K562 (cell line): Measurements from ENCODE around the gene CHRNB1. TPM values are rescaled to one million over a fixed set of nuclear protein-coding genes. Genes with fewer than 3 reads are reported as not detected.
A peak's percentile ranks its signal among the peaks of the same experiment; 100 is the strongest.

Experiments
- ARID1B ChIP-seq: fragments of 450-650 bp; IDR thresholded peaks from 2 replicates; pipeline ENCODE4 v1.6.1; 2016; ENCODE audit warnings: antibody characterized with exemption, mild to moderate bottlenecking, inconsistent platforms
- CC2D1A ChIP-seq: fragments of 450-650 bp; IDR thresholded peaks from 2 replicates; pipeline ENCODE4 v1.6.1; 2017; ENCODE audit warnings: mild to moderate bottlenecking
- CREM ChIP-seq: IDR thresholded peaks from 2 replicates; pipeline ENCODE4 v1.6.1; 2014; ENCODE audit warnings: antibody characterized with exemption, low read depth
- EP300 ChIP-seq: IDR thresholded peaks from 2 replicates; pipeline ENCODE4 v1.6.1; 2012; ENCODE audit warnings: low read length, improper control_type of control experiment
- ERF ChIP-seq: fragments of 450-650 bp; formaldehyde crosslinking; IDR thresholded peaks from 2 replicates; pipeline ENCODE4 v1.4.0; 2020; ENCODE audit warnings: mild to moderate bottlenecking, mixed read lengths
- NCOA2 ChIP-seq, 2 experiments: fragments of 450-650 bp; IDR thresholded peaks; 2 replicates each; pipeline ENCODE4 v1.6.1; 2018; ENCODE audit warnings: mild to moderate bottlenecking in 2 of 2, moderate library complexity in 1 of 2; ENCODE audit not compliant: partially characterized antibody in 2 of 2
- NUFIP1 ChIP-seq: fragments of 450-650 bp; IDR thresholded peaks from 2 replicates; pipeline ENCODE4 v1.6.1; 2018; ENCODE audit not compliant: partially characterized antibody
- POLR2B ChIP-seq: fragments of 450-650 bp; IDR thresholded peaks from 2 replicates; pipeline ENCODE4 v1.6.1; 2018; ENCODE audit warnings: low read depth; ENCODE audit not compliant: partially characterized antibody
- POLR2G ChIP-seq: fragments of 200-400 bp; formaldehyde crosslinking; IDR thresholded peaks from 2 replicates; pipeline ENCODE4 v1.6.1; 2017; ENCODE audit warnings: low read depth, mild to moderate bottlenecking, antibody characterized with exemption, low read length, moderate library complexity
- PRPF4 ChIP-seq: fragments of 200-400 bp; formaldehyde crosslinking; IDR thresholded peaks from one replicate; pipeline ENCODE4 v1.6.1; 2017; ENCODE audit warnings: low read length, low read depth, mild to moderate bottlenecking; ENCODE audit not compliant: insufficient read depth, poor library complexity, severe bottlenecking
- RBM22 ChIP-seq: fragments of 200-400 bp; formaldehyde crosslinking; IDR thresholded peaks from 2 replicates; pipeline ENCODE4 v1.6.1; 2018; ENCODE audit warnings: low read length, low read depth; ENCODE audit not compliant: poor library complexity, severe bottlenecking
- SP1 ChIP-seq: sonication (generic); formaldehyde crosslinking; IDR thresholded peaks from 2 replicates; pipeline ENCODE4 v1.8.1; 2022; ENCODE audit warnings: mild to moderate bottlenecking, missing genetic modification reagents
- SP2 ChIP-seq: IDR thresholded peaks from 2 replicates; pipeline ENCODE4 v1.6.1; 2011; ENCODE audit warnings: mild to moderate bottlenecking, low read depth, low read length, moderate library complexity; ENCODE audit not compliant: poor library complexity, severe bottlenecking; ENCODE audit errors: extremely low read depth
- SRSF1 ChIP-seq: fragments of 200-400 bp; formaldehyde crosslinking; IDR thresholded peaks from 2 replicates; pipeline ENCODE4 v1.6.1; 2017; ENCODE audit warnings: mild to moderate bottlenecking, low read depth, low read length, moderate library complexity
- TAF9B ChIP-seq: fragments of 450-650 bp; IDR thresholded peaks from 2 replicates; pipeline ENCODE4 v1.6.1; 2018; ENCODE audit warnings: mild to moderate bottlenecking; ENCODE audit not compliant: partially characterized antibody
- TFAM ChIP-seq: fragments of 250-450 bp; sonication (Bioruptor Pico); conservative IDR thresholded peaks from 2 replicates; pipeline ENCODE4 v1.5.0; 2021; ENCODE audit warnings: mild to moderate bottlenecking, moderate library complexity
- USF2 ChIP-seq: sonication (generic); formaldehyde crosslinking; IDR thresholded peaks from 2 replicates; pipeline ENCODE4 v1.5.0; 2020; ENCODE audit warnings: missing genetic modification reagents
- ZBTB26 ChIP-seq: fragments of 450-650 bp; formaldehyde crosslinking; IDR thresholded peaks from 2 replicates; pipeline ENCODE4 v1.4.0; 2022; ENCODE audit warnings: missing genetic modification characterization
- ZEB2 ChIP-seq: fragments of 450-650 bp; IDR thresholded peaks from 2 replicates; pipeline ENCODE4 v1.6.1; 2016
- ZFP36 ChIP-seq: fragments of 150-350 bp; IDR thresholded peaks from 2 replicates; pipeline ENCODE4 v1.6.1; 2018; ENCODE audit warnings: low read length, low read depth; ENCODE audit not compliant: partially characterized antibody
- ZNF140 ChIP-seq: fragments of 250-450 bp; sonication (Bioruptor Pico); IDR thresholded peaks from 2 replicates; pipeline ENCODE4 v1.8.0; 2021; ENCODE audit warnings: moderate library complexity, mild to moderate bottlenecking, inconsistent platforms
- ZNF175 ChIP-seq: fragments of 200-800 bp; sonication (Bioruptor generic); IDR thresholded peaks from 2 replicates; pipeline ENCODE4 v1.6.1; 2016; ENCODE audit warnings: low read depth, mild to moderate bottlenecking, missing genetic modification characterization, missing compliant biosample characterization
- ZNF239 ChIP-seq: fragments of 250-450 bp; sonication (Bioruptor Pico); IDR thresholded peaks from 2 replicates; pipeline ENCODE4 v1.4.0; 2020; ENCODE audit warnings: mild to moderate bottlenecking
- ZNF655 ChIP-seq: fragments of 250-450 bp; sonication (Bioruptor Pico); IDR thresholded peaks from 2 replicates; pipeline ENCODE4 v1.5.0; 2021
- ZNF668 ChIP-seq: fragments of 250-450 bp; sonication (Bioruptor Pico); IDR thresholded peaks from 2 replicates; pipeline ENCODE4 v1.8.0; 2022; ENCODE audit warnings: mild to moderate bottlenecking, inconsistent platforms
- polyA plus RNA-seq, 8 experiments: library from polyadenylated mRNA; depleted of rRNA in 4 of 8; stranded (reverse) in 5 of 8; unstranded in 3 of 8; fragments of >200 nt; fragmentation: Nextera tagmentation in 2 of 8; fragmentation: Illumina TruSeq in 1 of 8; extraction: Ambion mirVana in 2 of 8; extraction: Trizol in 1 of 8; gene quantifications; 2 replicates each; pipeline versions ENCODE4 v1.2.1 to v1.2.3, GENCODE V29; 2011 to 2014; ENCODE audit warnings: inconsistent platforms in 1 of 8, missing spikeins in 1 of 8
- total RNA-seq, 7 experiments: library from RNA; depleted of rRNA in 6 of 7; stranded (reverse); fragments of >200 nt in 6 of 7; fragmentation: Illumina TruSeq in 2 of 7; extraction: Trizol in 2 of 7; gene quantifications; 2 replicates each; pipeline versions ENCODE4 v1.2.1 to v1.2.3, GENCODE V29; 2011 to 2021; ENCODE audit warnings: low replicate concordance in 1 of 7

Gene CHRNB1
- total and polyA plus RNA-seq, 9 of the 15 experiments (the other 6 are each of a cell fraction or from before 2014, with no cell fraction given), result 4.7 to 12.3 (median 6.8) TPM

GRCh38 chr17:7484067-7484918 lies 39.4 kb downstream of the CHRNB1 start, which contains the start of gene POLR2A (continued):
- TF ChIP-seq ERF (CRISPR knock-in tag), result no peak
- peak; percentile 64 for TF ChIP-seq CREM
- peak; percentile 79 for TF ChIP-seq RBM22
- TF ChIP-seq TAF9B, result peak; percentile 92
- no peak for TF ChIP-seq TFAM (CRISPR knock-in tag)
- TF ChIP-seq SP2, result no peak
- no peak for TF ChIP-seq NCOA2 (IDR thresholded peaks at IDR 0.05; ENCODE audit: partially characterized antibody in 2 of 2)
- no peak; the same call in 1 of the 2 replicates for TF ChIP-seq ARID1B
- TF ChIP-seq ZEB2, result no peak
- TF ChIP-seq ZFP36, result peak; percentile 5
- no peak for TF ChIP-seq USF2 (CRISPR knock-in tag)
- peak; percentile 98 for TF ChIP-seq POLR2G
- TF ChIP-seq EP300, result peak; percentile 14; the same call in 1 of the 2 replicates
- no peak for TF ChIP-seq PRPF4
- no peak for TF ChIP-seq ZNF239 (CRISPR knock-in tag)
- peak; percentile 87; the same call in 1 of the 2 replicates for TF ChIP-seq ZBTB26 (CRISPR knock-in tag)
- TF ChIP-seq ZNF140 (CRISPR knock-in tag), result no peak
- no peak for TF ChIP-seq NUFIP1
- TF ChIP-seq SRSF1, result 0 out of 2 replicates have a peak, but pooled peaks have one; percentile 9
- no peak for TF ChIP-seq ZNF175 (CRISPR knock-in tag)
- no peak for TF ChIP-seq ZNF668
- peak; percentile 99 for TF ChIP-seq POLR2B
- no peak; the same call in 1 of the 2 replicates for TF ChIP-seq CC2D1A
- TF ChIP-seq ZNF655 (CRISPR knock-in tag), result no peak
- TF ChIP-seq SP1 (CRISPR knock-in tag), result peak; percentile 90
